Endothelial cell of umbilical vein (primary cell): ENCODE results near the gene GPR155.

Experiments used
- CTCF ChIP-seq, 2 donors: IDR thresholded peaks; 1 replicate in 1 of 2; 2 replicates in 1 of 2; pipeline ENCODE4 v1.5.1; 2011; ENCODE audit warnings: low read length in 2 of 2, mild to moderate bottlenecking in 2 of 2, moderate library complexity in 2 of 2, control low read depth in 1 of 2, inconsistent platforms in 1 of 2, low read depth in 1 of 2; ENCODE audit not compliant: insufficient read depth in 1 of 2; ENCODE audit errors: extremely low read depth in 1 of 2
- EZH2 ChIP-seq: IDR thresholded peaks from 2 replicates; pipeline ENCODE4 v1.6.1; 2012; ENCODE audit warnings: borderline replicate concordance, low read depth, mild to moderate bottlenecking, moderate library complexity, low read length, inconsistent platforms; ENCODE audit not compliant: severe bottlenecking
- FOS ChIP-seq: IDR thresholded peaks from 2 replicates; pipeline ENCODE4 v1.6.1; 2011; ENCODE audit warnings: mild to moderate bottlenecking, low read length, moderate library complexity, borderline replicate concordance; ENCODE audit not compliant: insufficient read depth
- JUN ChIP-seq: IDR thresholded peaks from 2 replicates; pipeline ENCODE4 v1.6.1; 2011; ENCODE audit warnings: borderline replicate concordance, low read depth; ENCODE audit not compliant: insufficient read length, insufficient read depth
- MAX ChIP-seq: IDR thresholded peaks from 2 replicates; pipeline ENCODE4 v1.6.1; 2011; ENCODE audit not compliant: insufficient read depth, insufficient read length
- MYC ChIP-seq: IDR thresholded peaks from one replicate; pipeline ENCODE4 v1.6.1; 2011; ENCODE audit warnings: mild to moderate bottlenecking, low read depth, low read length
- POLR2A ChIP-seq: IDR thresholded peaks from 2 replicates; pipeline ENCODE4 v1.6.1; 2012; ENCODE audit warnings: low read depth, mild to moderate bottlenecking, control low read depth, low read length
- POLR2AphosphoS5 ChIP-seq: IDR thresholded peaks from 2 replicates; pipeline ENCODE4 v1.6.1; 2012; ENCODE audit warnings: low read depth, mild to moderate bottlenecking, control low read depth, low read length, moderate library complexity; ENCODE audit not compliant: insufficient read depth

- TF ChIP-seq CTCF (IDR thresholded peaks at IDR 0.05; ENCODE audit: extremely low read depth in 1 of 2, insufficient read depth in 1 of 2, low read depth in 1 of 2, low read length in 2 of 2) (no peak), POLR2A (no peak), POLR2AphosphoS5 (no peak), EZH2 (no peak), JUN (no peak), FOS (no peak), MYC (no peak), MAX (no peak)
These were observed 41.1 kb upstream of the GPR155 start for GRCh38 chr2:174527959-174528358.
